K562 (cell line): ENCODE measurements around the gene ARID4B. TPM values are rescaled to one million over a fixed set of nuclear protein-coding genes. Genes with fewer than 3 reads are reported as not detected.

Source experiments
- FOXA1 ChIP-seq: fragments of 450-650 bp; IDR thresholded peaks from 2 replicates; pipeline ENCODE4 v1.6.1; 2016; ENCODE audit warnings: mild to moderate bottlenecking, borderline replicate concordance
- GATA2 ChIP-seq: sonication (generic); formaldehyde crosslinking; IDR thresholded peaks from 2 replicates; pipeline ENCODE4 v1.4.0; 2020; ENCODE audit warnings: mild to moderate bottlenecking, missing genetic modification reagents
- GTF2E2 ChIP-seq: fragments of 200-800 bp; sonication (Bioruptor generic); IDR thresholded peaks from 2 replicates; pipeline ENCODE4 v1.6.1; 2016; ENCODE audit warnings: missing genetic modification characterization, missing compliant biosample characterization
- HDAC1 ChIP-seq, 2 experiments: fragments of 450-650 bp; IDR thresholded peaks; 2 replicates each; pipeline ENCODE4 v1.6.1; 2016 to 2017; ENCODE audit warnings: inconsistent platforms in 1 of 2, mild to moderate bottlenecking in 1 of 2, moderate library complexity in 1 of 2
- HDAC8 ChIP-seq: fragments of 450-650 bp; IDR thresholded peaks from 2 replicates; pipeline ENCODE4 v1.6.1; 2016; ENCODE audit warnings: mild to moderate bottlenecking, missing genetic modification characterization, moderate library complexity, missing compliant biosample characterization
- HLTF ChIP-seq: fragments of 450-650 bp; IDR thresholded peaks from 2 replicates; pipeline ENCODE4 v1.6.1; 2016
- NONO ChIP-seq, 2 experiments: fragments of 200-400 bp in 1 of 2; fragments of 450-650 bp in 1 of 2; formaldehyde crosslinking in 1 of 2; IDR thresholded peaks; 2 replicates each; pipeline ENCODE4 v1.6.1; 2017; ENCODE audit warnings: low read depth in 2 of 2, mild to moderate bottlenecking in 2 of 2, moderate library complexity in 2 of 2, low read length in 1 of 2
- NR4A1 ChIP-seq, 2 experiments: fragments of 250-450 bp in 1 of 2; fragments of 450-650 bp in 1 of 2; sonication (Bioruptor Pico) in 1 of 2; IDR thresholded peaks; 2 replicates each; pipeline versions ENCODE4 v1.4.0 to v1.6.1; 2016 to 2020; ENCODE audit warnings: mild to moderate bottlenecking in 2 of 2, missing compliant biosample characterization in 1 of 2, missing genetic modification characterization in 1 of 2, moderate library complexity in 1 of 2
- SNRNP70 ChIP-seq: fragments of 200-400 bp; formaldehyde crosslinking; optimal IDR thresholded peaks from 2 replicates; pipeline ENCODE3; 2017; ENCODE audit warnings: low read depth, low read length
- XRCC5 ChIP-seq: fragments of 200-400 bp; formaldehyde crosslinking; IDR thresholded peaks from 2 replicates; pipeline ENCODE4 v1.6.1; 2017; ENCODE audit warnings: low read depth, mild to moderate bottlenecking, low read length
- ZNF3 ChIP-seq: fragments of 250-450 bp; sonication (Bioruptor Pico); IDR thresholded peaks from 2 replicates; pipeline ENCODE4 v1.5.0; 2021; ENCODE audit warnings: mild to moderate bottlenecking, moderate library complexity
- ZNF584 ChIP-seq: fragments of 200-800 bp; sonication (Bioruptor generic); IDR thresholded peaks from 2 replicates; pipeline ENCODE4 v1.6.1; 2016; ENCODE audit warnings: low read depth, mild to moderate bottlenecking, missing genetic modification characterization, missing compliant biosample characterization
- ZSCAN32 ChIP-seq: fragments of 450-650 bp; formaldehyde crosslinking; IDR thresholded peaks from 2 replicates; pipeline ENCODE4 v1.4.0; 2020; ENCODE audit warnings: mild to moderate bottlenecking, moderate library complexity
- polyA plus RNA-seq, 8 experiments: library from polyadenylated mRNA; depleted of rRNA in 4 of 8; stranded (reverse) in 5 of 8; unstranded in 3 of 8; fragments of >200 nt; fragmentation: Nextera tagmentation in 2 of 8; fragmentation: Illumina TruSeq in 1 of 8; extraction: Ambion mirVana in 2 of 8; extraction: Trizol in 1 of 8; gene quantifications; 2 replicates each; pipeline versions ENCODE4 v1.2.1 to v1.2.3, GENCODE V29; 2011 to 2014; ENCODE audit warnings: inconsistent platforms in 1 of 8, missing spikeins in 1 of 8
- total RNA-seq, 7 experiments: library from RNA; depleted of rRNA in 6 of 7; stranded (reverse); fragments of >200 nt in 6 of 7; fragmentation: Illumina TruSeq in 2 of 7; extraction: Trizol in 2 of 7; gene quantifications; 2 replicates each; pipeline versions ENCODE4 v1.2.1 to v1.2.3, GENCODE V29; 2011 to 2021; ENCODE audit warnings: low replicate concordance in 1 of 7
- TF ChIP-seq, protein P1 (sequence below), 2 experiments: fragments of 450-650 bp; IDR thresholded peaks; 2 replicates each; pipeline ENCODE4 v1.6.1; 2018; ENCODE audit warnings: mild to moderate bottlenecking in 2 of 2, low read depth in 1 of 2; ENCODE audit not compliant: partially characterized antibody in 2 of 2
- TF ChIP-seq, protein P2 (sequence below): fragments of 150-350 bp; IDR thresholded peaks from 2 replicates; pipeline ENCODE4 v1.6.1; 2014; ENCODE audit warnings: low read depth, mild to moderate bottlenecking, low read length, borderline replicate concordance
- TF ChIP-seq, protein P3 (sequence below): sonication (generic); formaldehyde crosslinking; IDR thresholded peaks from 2 replicates; pipeline ENCODE4 v1.9.0; 2022; ENCODE audit warnings: mild to moderate bottlenecking, missing genetic modification reagents
- TF ChIP-seq, protein P4 (sequence below): fragments of 450-650 bp; formaldehyde crosslinking; IDR thresholded peaks from 2 replicates; pipeline ENCODE4 v1.4.0; 2020; ENCODE audit warnings: mild to moderate bottlenecking

ARID4B gene
- total and polyA plus RNA-seq, 9 of the 15 experiments (the other 6 are each of a cell fraction or from before 2014, with no cell fraction given): 8.4 to 38.9 (median 18.5) TPM

DNA sequence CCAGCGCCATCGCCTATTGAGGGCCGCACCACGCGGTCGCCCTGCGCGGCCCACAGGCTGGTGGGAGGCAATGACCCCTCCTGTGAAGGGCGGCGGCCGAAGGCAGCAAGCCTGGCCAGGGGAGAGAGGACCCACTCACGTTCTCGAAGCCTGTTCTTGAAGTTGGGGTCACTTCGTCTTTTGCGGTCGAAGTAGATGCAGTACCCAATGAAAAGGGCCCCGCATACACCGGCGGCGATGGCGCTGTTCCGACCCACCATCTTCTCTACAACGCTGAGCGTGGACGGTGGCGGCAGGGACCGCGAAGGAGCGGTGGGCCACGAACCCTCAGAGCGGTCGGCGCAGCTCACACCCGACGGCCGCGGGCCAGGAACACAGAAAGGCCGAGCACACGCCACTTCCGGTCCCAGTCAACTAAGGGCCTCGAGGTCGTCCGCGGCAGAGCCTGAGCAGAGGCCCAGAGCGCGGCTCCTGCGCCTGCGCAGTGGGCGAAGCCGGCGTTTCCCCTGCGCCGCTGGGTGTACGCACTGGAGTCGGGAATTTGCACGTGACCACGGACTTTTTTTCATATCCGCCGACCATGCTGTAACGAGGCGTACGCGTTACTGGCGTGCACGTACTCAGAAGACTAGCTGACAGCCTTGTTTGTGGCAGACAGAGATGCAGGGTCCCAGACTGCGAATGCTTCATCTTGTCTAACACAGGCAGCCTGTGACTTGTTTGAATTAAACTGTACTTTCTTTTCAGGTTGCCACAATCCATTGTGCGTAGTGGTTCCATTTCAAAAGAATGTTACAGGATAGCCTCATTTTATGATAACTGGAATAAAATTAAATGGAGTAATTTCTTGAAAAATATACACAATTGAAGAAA lies 199.3 kb downstream of the ARID4B start, which contains the start of gene TOMM20 (continued):
- TF ChIP-seq HDAC1 (IDR thresholded peaks at IDR 0.05) (peak in 1 of 2 experiments; percentile 91; a peak in 2 of 4 replicates), GATA2 (no peak), FOXA1 (no peak), XRCC5 (no peak; the same call in 1 of the 2 replicates), HDAC8 (tag) (peak; percentile 85), ZSCAN32 (CRISPR knock-in tag) (no peak), GTF2E2 (tag) (no peak; the same call in 1 of the 2 replicates), ZNF3 (CRISPR knock-in tag) (no peak), SNRNP70 (no peak), ZNF584 (CRISPR knock-in tag) (no peak), NR4A1 (CRISPR knock-in tag; IDR thresholded peaks at IDR 0.05) (peak; percentile 45; the same call in 1 of the 2 replicates), NR4A1 (tag; IDR thresholded peaks at IDR 0.05) (no peak), NONO (IDR thresholded peaks at IDR 0.05; ENCODE audit: low read depth in 2 of 2, low read length in 1 of 2) (peak in 1 of 2 experiments; percentile 13; a peak in 1 of 4 replicates), HLTF (no peak)
- TF ChIP-seq, protein P1, sequence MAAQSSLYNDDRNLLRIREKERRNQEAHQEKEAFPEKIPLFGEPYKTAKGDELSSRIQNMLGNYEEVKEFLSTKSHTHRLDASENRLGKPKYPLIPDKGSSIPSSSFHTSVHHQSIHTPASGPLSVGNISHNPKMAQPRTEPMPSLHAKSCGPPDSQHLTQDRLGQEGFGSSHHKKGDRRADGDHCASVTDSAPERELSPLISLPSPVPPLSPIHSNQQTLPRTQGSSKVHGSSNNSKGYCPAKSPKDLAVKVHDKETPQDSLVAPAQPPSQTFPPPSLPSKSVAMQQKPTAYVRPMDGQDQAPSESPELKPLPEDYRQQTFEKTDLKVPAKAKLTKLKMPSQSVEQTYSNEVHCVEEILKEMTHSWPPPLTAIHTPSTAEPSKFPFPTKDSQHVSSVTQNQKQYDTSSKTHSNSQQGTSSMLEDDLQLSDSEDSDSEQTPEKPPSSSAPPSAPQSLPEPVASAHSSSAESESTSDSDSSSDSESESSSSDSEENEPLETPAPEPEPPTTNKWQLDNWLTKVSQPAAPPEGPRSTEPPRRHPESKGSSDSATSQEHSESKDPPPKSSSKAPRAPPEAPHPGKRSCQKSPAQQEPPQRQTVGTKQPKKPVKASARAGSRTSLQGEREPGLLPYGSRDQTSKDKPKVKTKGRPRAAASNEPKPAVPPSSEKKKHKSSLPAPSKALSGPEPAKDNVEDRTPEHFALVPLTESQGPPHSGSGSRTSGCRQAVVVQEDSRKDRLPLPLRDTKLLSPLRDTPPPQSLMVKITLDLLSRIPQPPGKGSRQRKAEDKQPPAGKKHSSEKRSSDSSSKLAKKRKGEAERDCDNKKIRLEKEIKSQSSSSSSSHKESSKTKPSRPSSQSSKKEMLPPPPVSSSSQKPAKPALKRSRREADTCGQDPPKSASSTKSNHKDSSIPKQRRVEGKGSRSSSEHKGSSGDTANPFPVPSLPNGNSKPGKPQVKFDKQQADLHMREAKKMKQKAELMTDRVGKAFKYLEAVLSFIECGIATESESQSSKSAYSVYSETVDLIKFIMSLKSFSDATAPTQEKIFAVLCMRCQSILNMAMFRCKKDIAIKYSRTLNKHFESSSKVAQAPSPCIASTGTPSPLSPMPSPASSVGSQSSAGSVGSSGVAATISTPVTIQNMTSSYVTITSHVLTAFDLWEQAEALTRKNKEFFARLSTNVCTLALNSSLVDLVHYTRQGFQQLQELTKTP (IDR thresholded peaks at IDR 0.05; ENCODE audit: low read depth in 1 of 2, partially characterized antibody in 2 of 2): peak in 1 of 2 experiments; percentile 86
- TF ChIP-seq, protein P2, sequence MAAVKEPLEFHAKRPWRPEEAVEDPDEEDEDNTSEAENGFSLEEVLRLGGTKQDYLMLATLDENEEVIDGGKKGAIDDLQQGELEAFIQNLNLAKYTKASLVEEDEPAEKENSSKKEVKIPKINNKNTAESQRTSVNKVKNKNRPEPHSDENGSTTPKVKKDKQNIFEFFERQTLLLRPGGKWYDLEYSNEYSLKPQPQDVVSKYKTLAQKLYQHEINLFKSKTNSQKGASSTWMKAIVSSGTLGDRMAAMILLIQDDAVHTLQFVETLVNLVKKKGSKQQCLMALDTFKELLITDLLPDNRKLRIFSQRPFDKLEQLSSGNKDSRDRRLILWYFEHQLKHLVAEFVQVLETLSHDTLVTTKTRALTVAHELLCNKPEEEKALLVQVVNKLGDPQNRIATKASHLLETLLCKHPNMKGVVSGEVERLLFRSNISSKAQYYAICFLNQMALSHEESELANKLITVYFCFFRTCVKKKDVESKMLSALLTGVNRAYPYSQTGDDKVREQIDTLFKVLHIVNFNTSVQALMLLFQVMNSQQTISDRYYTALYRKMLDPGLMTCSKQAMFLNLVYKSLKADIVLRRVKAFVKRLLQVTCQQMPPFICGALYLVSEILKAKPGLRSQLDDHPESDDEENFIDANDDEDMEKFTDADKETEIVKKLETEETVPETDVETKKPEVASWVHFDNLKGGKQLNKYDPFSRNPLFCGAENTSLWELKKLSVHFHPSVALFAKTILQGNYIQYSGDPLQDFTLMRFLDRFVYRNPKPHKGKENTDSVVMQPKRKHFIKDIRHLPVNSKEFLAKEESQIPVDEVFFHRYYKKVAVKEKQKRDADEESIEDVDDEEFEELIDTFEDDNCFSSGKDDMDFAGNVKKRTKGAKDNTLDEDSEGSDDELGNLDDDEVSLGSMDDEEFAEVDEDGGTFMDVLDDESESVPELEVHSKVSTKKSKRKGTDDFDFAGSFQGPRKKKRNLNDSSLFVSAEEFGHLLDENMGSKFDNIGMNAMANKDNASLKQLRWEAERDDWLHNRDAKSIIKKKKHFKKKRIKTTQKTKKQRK: no peak
- TF ChIP-seq, protein P3, sequence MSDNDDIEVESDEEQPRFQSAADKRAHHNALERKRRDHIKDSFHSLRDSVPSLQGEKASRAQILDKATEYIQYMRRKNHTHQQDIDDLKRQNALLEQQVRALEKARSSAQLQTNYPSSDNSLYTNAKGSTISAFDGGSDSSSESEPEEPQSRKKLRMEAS: peak; percentile 95
- TF ChIP-seq, protein P4, sequence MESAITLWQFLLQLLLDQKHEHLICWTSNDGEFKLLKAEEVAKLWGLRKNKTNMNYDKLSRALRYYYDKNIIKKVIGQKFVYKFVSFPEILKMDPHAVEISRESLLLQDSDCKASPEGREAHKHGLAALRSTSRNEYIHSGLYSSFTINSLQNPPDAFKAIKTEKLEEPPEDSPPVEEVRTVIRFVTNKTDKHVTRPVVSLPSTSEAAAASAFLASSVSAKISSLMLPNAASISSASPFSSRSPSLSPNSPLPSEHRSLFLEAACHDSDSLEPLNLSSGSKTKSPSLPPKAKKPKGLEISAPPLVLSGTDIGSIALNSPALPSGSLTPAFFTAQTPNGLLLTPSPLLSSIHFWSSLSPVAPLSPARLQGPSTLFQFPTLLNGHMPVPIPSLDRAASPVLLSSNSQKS (CRISPR knock-in tag): no peak
